ENCODE data around the gene RARB. TPM values are rescaled to one million over a fixed set of nuclear protein-coding genes. Genes with fewer than 3 reads are reported as not detected.

Gene RARB
- total RNA-seq, 2 donors from 2014 or later = 15.2 to 22.8 TPM

- Histone ChIP-seq H3K4me1 (no peaks in the 10 kb centered on the region), H3K4me3 (no peak overlapping the region), H3K36me3 (no peaks in the 10 kb centered on the region), H3K9me3 (no peaks in the 10 kb centered on the region), H3K27ac (no peak overlapping the region), H3K27me3 (no peaks in the 10 kb centered on the region)
- TF ChIP-seq, protein P1, sequence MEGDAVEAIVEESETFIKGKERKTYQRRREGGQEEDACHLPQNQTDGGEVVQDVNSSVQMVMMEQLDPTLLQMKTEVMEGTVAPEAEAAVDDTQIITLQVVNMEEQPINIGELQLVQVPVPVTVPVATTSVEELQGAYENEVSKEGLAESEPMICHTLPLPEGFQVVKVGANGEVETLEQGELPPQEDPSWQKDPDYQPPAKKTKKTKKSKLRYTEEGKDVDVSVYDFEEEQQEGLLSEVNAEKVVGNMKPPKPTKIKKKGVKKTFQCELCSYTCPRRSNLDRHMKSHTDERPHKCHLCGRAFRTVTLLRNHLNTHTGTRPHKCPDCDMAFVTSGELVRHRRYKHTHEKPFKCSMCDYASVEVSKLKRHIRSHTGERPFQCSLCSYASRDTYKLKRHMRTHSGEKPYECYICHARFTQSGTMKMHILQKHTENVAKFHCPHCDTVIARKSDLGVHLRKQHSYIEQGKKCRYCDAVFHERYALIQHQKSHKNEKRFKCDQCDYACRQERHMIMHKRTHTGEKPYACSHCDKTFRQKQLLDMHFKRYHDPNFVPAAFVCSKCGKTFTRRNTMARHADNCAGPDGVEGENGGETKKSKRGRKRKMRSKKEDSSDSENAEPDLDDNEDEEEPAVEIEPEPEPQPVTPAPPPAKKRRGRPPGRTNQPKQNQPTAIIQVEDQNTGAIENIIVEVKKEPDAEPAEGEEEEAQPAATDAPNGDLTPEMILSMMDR (IDR thresholded peaks at IDR 0.05) = no peak
- DNase-seq (ENCODE audit: low spot score) = no peak
These were observed 11.9 kb upstream of the RARB start for GRCh38 chr3:25416176-25416575.

DNA sequence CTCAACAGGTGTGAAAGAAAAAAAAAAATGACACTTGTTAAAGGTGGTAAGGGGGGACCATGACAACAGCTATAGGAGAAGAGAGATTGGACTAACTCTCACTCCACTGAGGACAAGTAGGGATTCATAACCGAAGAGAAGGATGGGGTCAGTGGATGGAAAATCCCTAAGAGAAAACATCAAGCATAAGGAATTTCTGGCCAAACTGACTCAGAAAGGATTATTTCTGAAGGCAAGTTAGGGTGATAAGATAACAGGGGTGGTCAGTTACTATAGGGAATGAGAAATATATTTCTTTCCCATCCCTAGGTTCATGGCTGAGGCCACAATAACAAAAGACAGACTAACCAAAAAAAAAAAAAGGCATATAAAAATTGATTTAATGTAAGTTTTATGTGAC lies 9.5 kb upstream of the RARB start:
- Histone ChIP-seq H3K27me3 (no peaks in the 10 kb centered on the region), H3K4me1 (no peaks in the 10 kb centered on the region), H3K4me3 (no peak overlapping the region), H3K9me3 (no peaks in the 10 kb centered on the region), H3K27ac (no peak overlapping the region), H3K36me3 (no peaks in the 10 kb centered on the region)
- TF ChIP-seq, protein P1 (IDR thresholded peaks at IDR 0.05) = no peak
- DNase-seq (ENCODE audit: low spot score) = no peak

DNA sequence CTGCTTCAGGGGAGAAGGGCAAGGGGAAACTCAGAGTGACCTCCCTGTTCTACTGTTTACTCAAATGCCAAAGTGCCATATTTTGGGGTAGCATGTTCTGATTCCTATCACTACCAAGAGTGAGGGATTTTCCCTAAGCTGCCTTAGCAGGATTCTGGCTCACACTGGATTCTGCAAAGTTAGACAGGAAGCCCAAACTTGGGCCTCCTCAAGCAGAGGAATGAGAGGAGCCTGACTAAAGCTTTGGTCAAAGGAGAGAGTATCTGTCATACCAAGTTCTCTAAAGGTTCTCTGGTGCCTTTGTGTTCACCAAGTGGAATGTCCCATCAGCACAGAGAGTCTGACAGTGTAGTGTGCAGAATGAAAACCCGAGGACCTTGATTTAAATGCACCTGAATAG lies 8.8 kb upstream of the RARB start:
- Histone ChIP-seq H3K4me3 (no peak overlapping the region), H3K4me1 (no peaks in the 10 kb centered on the region), H3K9me3 (no peaks in the 10 kb centered on the region), H3K27me3 (no peaks in the 10 kb centered on the region), H3K36me3 (no peaks in the 10 kb centered on the region), H3K27ac (no peak overlapping the region)
- DNase-seq (ENCODE audit: low spot score) = no peak
- TF ChIP-seq, protein P1 (IDR thresholded peaks at IDR 0.05) = no peak

DNA sequence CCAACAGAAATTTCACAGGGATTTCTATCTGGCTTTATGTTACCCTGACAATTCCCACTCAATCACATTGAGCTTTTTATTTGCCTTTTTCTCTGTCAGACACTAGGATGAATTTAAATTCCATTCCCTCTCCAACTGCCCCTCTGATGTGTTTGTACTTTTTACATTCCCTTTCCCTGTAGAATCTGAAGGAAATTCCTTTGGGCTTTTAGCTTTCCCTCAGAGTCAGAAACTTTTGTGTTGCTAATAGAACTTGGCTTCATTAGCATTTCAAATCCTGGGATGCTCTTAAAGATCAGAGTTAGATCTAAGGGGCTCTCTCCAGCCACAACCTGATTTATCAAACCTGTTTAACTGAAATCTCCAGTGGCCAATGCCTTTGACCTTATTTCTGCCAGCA lies 7.9 kb upstream of the RARB start:
- Histone ChIP-seq H3K9me3 (no peaks in the 10 kb centered on the region), H3K27me3 (no peaks in the 10 kb centered on the region), H3K27ac (no peak overlapping the region), H3K4me3 (no peak overlapping the region), H3K36me3 (no peaks in the 10 kb centered on the region), H3K4me1 (no peaks in the 10 kb centered on the region)
- no peak for DNase-seq (ENCODE audit: low spot score)
- TF ChIP-seq, protein P1 (IDR thresholded peaks at IDR 0.05) = no peak

DNA sequence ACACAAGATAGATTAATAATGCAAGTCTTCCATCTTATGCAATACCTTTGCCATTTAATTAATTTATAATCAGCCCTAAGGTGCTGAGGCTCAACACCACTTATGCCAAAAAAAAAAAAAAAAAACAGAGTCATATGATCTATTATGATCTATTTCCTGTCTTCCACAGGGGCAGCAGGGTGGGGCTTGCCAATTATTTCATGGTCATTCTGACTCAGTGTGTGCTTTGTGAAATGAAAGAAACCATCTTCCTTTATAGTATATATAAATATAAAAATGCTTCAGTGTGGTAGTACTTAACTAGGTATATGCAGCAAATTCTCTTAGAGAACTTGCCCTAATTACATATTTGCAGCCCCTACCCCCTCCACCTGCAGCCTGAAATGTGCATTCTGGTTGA lies 7.2 kb upstream of the RARB start:
- Histone ChIP-seq H3K27ac (no peak overlapping the region), H3K4me3 (no peak overlapping the region), H3K27me3 (no peaks in the 10 kb centered on the region), H3K4me1 (no peaks in the 10 kb centered on the region), H3K9me3 (no peaks in the 10 kb centered on the region), H3K36me3 (no peaks in the 10 kb centered on the region)
- TF ChIP-seq, protein P1 (IDR thresholded peaks at IDR 0.05) = no peak
- DNase-seq (ENCODE audit: low spot score) = no peak

GRCh38 chr3:25421747-25422146 lies 6.3 kb upstream of the RARB start:
- TF ChIP-seq, protein P1 (IDR thresholded peaks at IDR 0.05) = no peak
- DNase-seq (ENCODE audit: low spot score) = no peak
- no peak overlapping the region for H3K4me3 ChIP-seq
- no peak overlapping the region for H3K27ac ChIP-seq
- H3K9me3 ChIP-seq = no peaks in the 10 kb centered on the region
- no peaks in the 10 kb centered on the region for H3K4me1 ChIP-seq
- H3K27me3 ChIP-seq = no peaks in the 10 kb centered on the region
- no peaks in the 10 kb centered on the region for H3K36me3 ChIP-seq
